Measurements from ENCODE around the gene NMD3.

Gene NMD3

DNA sequence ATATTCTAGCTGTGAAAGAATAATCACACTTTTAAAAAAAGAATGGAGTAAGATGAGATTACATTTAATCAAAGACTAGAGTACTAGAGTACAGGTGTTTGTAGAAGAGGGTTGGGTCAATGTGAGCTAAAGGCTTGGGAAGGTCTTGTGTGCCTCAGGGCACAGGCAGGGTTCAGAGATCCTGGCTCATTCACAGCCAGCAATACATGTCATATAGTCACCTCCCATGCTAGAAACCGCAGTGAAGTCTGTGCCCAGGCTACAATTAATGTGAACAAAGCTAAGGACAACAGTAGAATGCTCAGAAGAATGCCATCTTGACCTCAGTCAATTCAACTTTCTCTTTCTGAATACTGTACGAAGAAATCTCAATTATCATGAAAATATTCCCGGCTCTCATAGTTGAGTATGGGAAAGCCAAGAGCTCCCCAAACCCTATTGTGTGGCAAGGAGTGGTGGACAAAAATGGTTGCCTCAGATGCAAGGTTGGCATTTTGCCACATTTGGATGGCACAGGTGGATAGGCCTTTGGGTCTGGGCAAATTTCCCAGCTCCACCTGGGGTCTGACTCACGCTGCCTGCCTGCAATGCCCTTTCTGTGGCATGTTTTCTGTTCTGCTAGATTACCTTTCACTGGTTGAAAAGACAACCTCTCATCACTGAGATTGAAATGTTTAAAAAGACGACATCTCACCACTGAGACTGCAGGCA is 70.2 kb downstream of the NMD3 start:
- H3K27ac ChIP-seq (ENCODE audit: low read length): no peak overlapping the region
- H3K36me3 ChIP-seq (ENCODE audit: insufficient read depth, low read depth, low read length): no peaks in the 10 kb centered on the region
- H3K27me3 ChIP-seq (ENCODE audit: insufficient read depth, low read length): no peaks in the 10 kb centered on the region
- no peaks in the 10 kb centered on the region for H3K9me3 ChIP-seq (ENCODE audit: insufficient read depth, low read depth, low read length)
- H3K9ac ChIP-seq (ENCODE audit: low read depth, low read length): no peak overlapping the region
- H3K4me1 ChIP-seq (ENCODE audit: insufficient read depth, low read length): no peaks in the 10 kb centered on the region
- H3K4me3 ChIP-seq (ENCODE audit: low read length): no peak overlapping the region

DNA sequence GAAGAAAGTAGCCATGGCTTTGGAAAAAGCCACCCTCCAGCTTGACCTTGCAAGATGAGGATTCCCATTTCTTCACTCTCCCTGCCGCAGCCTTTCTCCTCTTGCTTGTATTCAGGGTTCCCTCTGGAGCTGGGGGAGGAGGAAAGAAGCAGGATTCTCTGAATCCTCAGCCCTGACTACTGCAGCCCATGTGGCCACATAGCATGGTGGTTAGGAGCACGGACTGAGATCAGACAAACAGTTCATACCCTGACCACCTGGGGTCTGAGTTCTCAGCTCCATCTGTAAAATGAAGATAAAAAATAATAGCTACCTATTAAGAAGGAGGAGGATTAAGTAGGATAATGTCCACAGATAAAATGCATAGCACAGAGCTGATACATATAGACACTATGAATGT is 72.3 kb downstream of the NMD3 start:
- Histone ChIP-seq H3K27me3 (ENCODE audit: insufficient read depth, low read length) (no peaks in the 10 kb centered on the region), H3K9ac (ENCODE audit: low read depth, low read length) (no peak overlapping the region), H3K9me3 (ENCODE audit: insufficient read depth, low read depth, low read length) (peaks cover 5% of the 10 kb centered on the region; the same call in 1 of the 2 replicates), H3K27ac (ENCODE audit: low read length) (no peak overlapping the region), H3K36me3 (ENCODE audit: insufficient read depth, low read depth, low read length) (no peaks in the 10 kb centered on the region), H3K4me1 (ENCODE audit: insufficient read depth, low read length) (no peaks in the 10 kb centered on the region), H3K4me3 (ENCODE audit: low read length) (no peak overlapping the region)

DNA sequence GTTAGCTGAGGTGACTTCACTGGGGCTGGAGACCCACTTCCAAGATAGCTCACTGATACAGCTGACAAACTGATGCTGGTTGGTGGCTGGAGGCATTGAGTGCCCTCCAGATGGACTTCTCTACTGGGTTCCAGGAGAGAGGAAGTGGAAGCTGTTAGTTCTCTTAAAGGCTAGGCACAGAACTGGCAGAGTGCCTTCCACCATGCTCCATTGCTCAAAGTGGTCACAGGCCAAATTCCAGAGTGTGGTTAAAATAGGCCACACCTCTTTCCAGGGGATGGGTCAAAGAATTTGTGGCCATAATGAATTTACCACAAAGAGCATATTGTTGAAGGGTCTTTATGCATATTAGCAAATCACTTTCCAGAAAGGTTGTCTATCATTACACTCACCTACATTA is 74.2 kb downstream of the NMD3 start:
- H3K9me3 ChIP-seq (ENCODE audit: insufficient read depth, low read depth, low read length): peaks cover 14% of the 10 kb centered on the region; the same call in 1 of the 2 replicates

DNA sequence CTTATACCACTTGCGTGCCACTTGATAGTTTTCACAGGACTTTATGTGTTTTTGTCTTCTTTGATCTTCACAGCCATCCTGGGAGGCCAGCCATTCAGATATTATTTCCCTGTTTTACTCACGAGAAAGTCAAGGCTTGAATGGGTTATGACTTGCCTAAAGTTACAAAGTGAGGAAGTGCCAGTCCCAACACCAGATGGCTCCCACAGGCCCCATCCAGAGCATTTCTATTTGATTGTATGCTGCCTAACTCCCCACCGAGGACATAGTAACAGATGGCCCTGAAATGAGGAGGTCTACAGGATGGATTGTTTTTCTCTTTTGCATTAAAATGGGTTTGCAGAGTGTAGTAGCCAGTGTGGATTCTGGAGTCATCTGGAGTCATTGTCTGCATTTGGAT is 75.7 kb downstream of the NMD3 start:
- Histone ChIP-seq H3K9me3 (ENCODE audit: insufficient read depth, low read depth, low read length) (peaks cover 14% of the 10 kb centered on the region; the same call in 1 of the 2 replicates), H3K9ac (ENCODE audit: low read depth, low read length) (no peak overlapping the region)

More for the DNA sequence above, 74.2 kb downstream of the NMD3 start:
- Histone ChIP-seq H3K9ac (ENCODE audit: low read depth, low read length) (no peak overlapping the region), H3K4me3 (ENCODE audit: low read length) (no peak overlapping the region), H3K27me3 (ENCODE audit: insufficient read depth, low read length) (no peaks in the 10 kb centered on the region), H3K4me1 (ENCODE audit: insufficient read depth, low read length) (no peaks in the 10 kb centered on the region), H3K27ac (ENCODE audit: low read length) (no peak overlapping the region), H3K36me3 (ENCODE audit: insufficient read depth, low read depth, low read length) (no peaks in the 10 kb centered on the region)

More for the DNA sequence above, 75.7 kb downstream of the NMD3 start:
- H3K4me1 ChIP-seq (ENCODE audit: insufficient read depth, low read length): no peaks in the 10 kb centered on the region
- no peaks in the 10 kb centered on the region for H3K36me3 ChIP-seq (ENCODE audit: insufficient read depth, low read depth, low read length)
- H3K27me3 ChIP-seq (ENCODE audit: insufficient read depth, low read length): no peaks in the 10 kb centered on the region
- no peak overlapping the region for H3K4me3 ChIP-seq (ENCODE audit: low read length)
- H3K27ac ChIP-seq (ENCODE audit: low read length): no peak overlapping the region
